Common myeloid progenitor, CD34-positive (primary cell): ENCODE data around the gene SLC45A1.

ENCODE experiments used
- CTCF ChIA-PET: fragments of 350-600 bp; sonication (Branson Sonifier 250); formaldehyde crosslinking; loops from one replicate; lab custom pipeline; 2021; ENCODE audit warnings: antibody characterized with exemption; lab: Charles Lee
- POLR2A ChIA-PET: fragments of 350-600 bp; sonication (Branson Sonifier 250); formaldehyde crosslinking; loops from one replicate; lab custom pipeline; 2021; ENCODE audit warnings: antibody characterized with exemption; lab: Charles Lee
- DNase-seq, 3 donors: peaks; one replicate each; pipeline versions ENCODE4 v3.0.0 to v3.0.0-alpha.2; 2013
- H3K27ac ChIP-seq, 2 experiments: 1 replicate in 1 of 2; 2 replicates in 1 of 2; pipeline ENCODE4 v1.7.0; 2013; ENCODE audit warnings: inconsistent platforms in 2 of 2, low read length in 2 of 2, mild to moderate bottlenecking in 2 of 2, low read depth in 1 of 2, moderate library complexity in 1 of 2; ENCODE audit not compliant: severe bottlenecking in 2 of 2, insufficient read depth in 1 of 2, poor library complexity in 1 of 2
- H3K27me3 ChIP-seq, 5 experiments: replicated peaks in 2 of 5; 1 replicate in 3 of 5; 2 replicates in 2 of 5; pipeline versions ENCODE4 v1.6.1 to v1.7.0; 2013; ENCODE audit warnings: low read length in 4 of 5, mild to moderate bottlenecking in 2 of 5, moderate library complexity in 2 of 5, inconsistent platforms in 1 of 5; ENCODE audit not compliant: insufficient read depth in 5 of 5, control insufficient read depth in 4 of 5
- H3K36me3 ChIP-seq, 4 experiments: 1 replicate in 2 of 4; 2 replicates in 2 of 4; pipeline versions ENCODE4 v1.6.1 to v1.7.0; 2013; ENCODE audit warnings: low read length in 3 of 4, control low read depth in 1 of 4, mild to moderate bottlenecking in 1 of 4; ENCODE audit not compliant: control insufficient read depth in 4 of 4, insufficient read depth in 4 of 4
- H3K4me1 ChIP-seq, 4 experiments: 1 replicate in 3 of 4; 2 replicates in 1 of 4; pipeline versions ENCODE4 v1.6.1 to v1.7.1; 2013; ENCODE audit warnings: low read length in 3 of 4, mild to moderate bottlenecking in 3 of 4, control low read depth in 1 of 4, inconsistent platforms in 1 of 4, moderate library complexity in 1 of 4; ENCODE audit not compliant: control insufficient read depth in 4 of 4, insufficient read depth in 4 of 4; ENCODE audit errors: control extremely low read depth in 1 of 4
- H3K4me3 ChIP-seq, 7 experiments: 1 replicate in 4 of 7; 2 replicates in 3 of 7; pipeline versions ENCODE4 v1.5.1 to v1.7.0; 2013; ENCODE audit warnings: mild to moderate bottlenecking in 7 of 7, low read length in 6 of 7, moderate library complexity in 6 of 7, inconsistent platforms in 2 of 7, low read depth in 2 of 7, control low read depth in 1 of 7; ENCODE audit not compliant: insufficient read depth in 4 of 7, control insufficient read depth in 1 of 7; ENCODE audit errors: extremely low read depth in 1 of 7
- H3K9me3 ChIP-seq, 5 experiments: 1 replicate in 4 of 5; 2 replicates in 1 of 5; pipeline versions ENCODE4 v1.6.1 to v1.7.1; 2013; ENCODE audit warnings: low read length in 4 of 5, mild to moderate bottlenecking in 2 of 5, inconsistent platforms in 1 of 5, low read depth in 1 of 5, moderate library complexity in 1 of 5; ENCODE audit not compliant: control insufficient read depth in 4 of 5, insufficient read depth in 2 of 5; ENCODE audit errors: control extremely low read depth in 1 of 5
- WGBS: methylation state at CpG from one replicate; pipeline ENCODE4 v1.1.5; 2013; ENCODE audit not compliant: insufficient coverage; 5-methylcytosine and 5-hydroxymethylcytosine counted together

SLC45A1 gene

GRCh38 chr1:8315573-8316475 lies 2.1 kb upstream of the SLC45A1 start:
- H3K9me3 ChIP-seq, result peaks cover 0 to 6% (median 0%) of the 10 kb centered on the region in 5 experiments
- WGBS, result 73% methylated on average over 13 of the region's 14 CpGs
- no peaks in the 10 kb centered on the region for H3K36me3 ChIP-seq
- ChIA-PET CTCF (interaction anchor here (0.6 to 9.8 kb wide), 9 partner anchors 14 to 1299 kb away, joined by 3 to 89 read pairs (median 4); partner anchors contain the start of gene ERRFI1), POLR2A (interaction anchor here (0.6 kb wide), 1 partner anchor 298 kb away, joined by 3 read pairs; no protein-coding TSS in a partner anchor)
- peaks cover 0 to 58% (median 16%) of the 10 kb centered on the region in 5 experiments for H3K27me3 ChIP-seq
- H3K4me1 ChIP-seq, result peaks cover 0 to 15% (median 10%) of the 10 kb centered on the region in 4 experiments
- no peak overlapping the region for H3K4me3 ChIP-seq
- H3K27ac ChIP-seq, result no peak overlapping the region
- DNase-seq, result peak in 2 of 3 donors; percentile 22 to 37

- H3K27ac ChIP-seq, result no peak overlapping the region
- peak overlapping the region in 5 of 7 experiments; percentile 35 to 73 (median 47) for H3K4me3 ChIP-seq
- DNase-seq, result peak in 2 of 3 donors; percentile 57 to 62
- no peaks in the 10 kb centered on the region for H3K36me3 ChIP-seq
- H3K27me3 ChIP-seq, result peaks cover 0 to 62% (median 16%) of the 10 kb centered on the region in 5 experiments
- ChIA-PET CTCF (interaction anchor here (1.4 to 1.7 kb wide), 3 partner anchors 15 to 304 kb away, joined by 4 to 9 read pairs (median 7); no protein-coding TSS in a partner anchor), POLR2A (interaction anchor here (1.1 kb wide), 1 partner anchor 293 kb away, joined by 3 read pairs; no protein-coding TSS in a partner anchor)
- H3K4me1 ChIP-seq, result peaks cover 0 to 15% (median 10%) of the 10 kb centered on the region in 4 experiments
- H3K9me3 ChIP-seq, result no peaks in the 10 kb centered on the region
- WGBS, result 4% methylated on average over 15 of the region's 18 CpGs
Measured at GRCh38 chr1:8318436-8318835, 522 bp downstream of the SLC45A1 start.

- ChIA-PET CTCF (no interaction called here), POLR2A (no interaction called here)
- H3K9me3 ChIP-seq, result no peaks in the 10 kb centered on the region
- DNase-seq, result no peak
- H3K4me1 ChIP-seq, result peaks cover 0 to 12% (median 8%) of the 10 kb centered on the region in 4 experiments
- H3K4me3 ChIP-seq, result no peak overlapping the region
- WGBS, result 100% methylated on average over 3 of the region's 3 CpGs
- no peaks in the 10 kb centered on the region for H3K36me3 ChIP-seq
- H3K27me3 ChIP-seq, result peaks cover 0 to 35% (median 9%) of the 10 kb centered on the region in 5 experiments
- H3K27ac ChIP-seq, result no peak overlapping the region
Measured at GRCh38 chr1:8321612-8322011, 3.7 kb downstream of the SLC45A1 start.

- Histone ChIP-seq H3K4me1 (peaks cover 0 to under 1% (median 0%) of the 10 kb centered on the region in 4 experiments), H3K27me3 (peaks cover 0 to 17% (median 6%) of the 10 kb centered on the region in 5 experiments), H3K36me3 (no peaks in the 10 kb centered on the region), H3K27ac (no peak overlapping the region), H3K9me3 (no peaks in the 10 kb centered on the region), H3K4me3 (no peak overlapping the region)
- ChIA-PET POLR2A (no interaction called here), CTCF (no interaction called here)
- DNase-seq, result no peak
- 79% methylated on average over 11 of the region's 11 CpGs for WGBS
Measured at GRCh38 chr1:8323706-8324105, 5.8 kb downstream of the SLC45A1 start.

- Histone ChIP-seq H3K27me3 (peaks cover 0 to 13% (median 5%) of the 10 kb centered on the region in 5 experiments), H3K27ac (no peak overlapping the region), H3K36me3 (no peaks in the 10 kb centered on the region), H3K4me1 (no peaks in the 10 kb centered on the region), H3K9me3 (no peaks in the 10 kb centered on the region), H3K4me3 (no peak overlapping the region)
- no peak for DNase-seq
- POLR2A ChIA-PET, result no interaction called here
- 94% methylated on average over 27 of the region's 32 CpGs for WGBS
- CTCF ChIA-PET, result no interaction called here
Measured at GRCh38 chr1:8324176-8324810, 6.4 kb downstream of the SLC45A1 start.

GRCh38 chr1:8325771-8326170 lies 7.9 kb downstream of the SLC45A1 start:
- CTCF ChIA-PET, result no interaction called here
- Histone ChIP-seq H3K27me3 (peaks cover 0 to 9% (median 0%) of the 10 kb centered on the region in 5 experiments), H3K27ac (no peak overlapping the region), H3K4me1 (no peaks in the 10 kb centered on the region), H3K4me3 (no peak overlapping the region), H3K36me3 (no peaks in the 10 kb centered on the region), H3K9me3 (no peaks in the 10 kb centered on the region)
- 97% methylated on average over 21 of the region's 21 CpGs for WGBS
- POLR2A ChIA-PET, result interaction anchor here (0.6 kb wide), 1 partner anchor 23 kb away, joined by 4 read pairs; no protein-coding TSS in a partner anchor
- DNase-seq, result no peak
